Transverse colon (tissue), 4 donors: ENCODE data around the gene PPP1R9A. TPM values are rescaled to one million over a fixed set of nuclear protein-coding genes. Genes with fewer than 3 reads are reported as not detected.

Experiments used
- DNase-seq: peaks from one replicate; pipeline ENCODE4 v3.0.0-alpha.2; 2019
- H3K27ac ChIP-seq, 4 donors: fragments of 200-600 bp; sonication (generic); 2 replicates each; pipeline ENCODE4 v1.5.1; 2016 to 2018; ENCODE audit warnings: inconsistent platforms in 4 of 4
- H3K27me3 ChIP-seq: fragments of 200-600 bp; sonication (generic); 2 replicates; pipeline ENCODE4 v1.5.1; 2017; ENCODE audit warnings: inconsistent platforms
- H3K36me3 ChIP-seq, 4 donors: fragments of 200-600 bp; sonication (generic); 2 replicates each; pipeline ENCODE4 v1.5.1; 2017 to 2019; ENCODE audit warnings: inconsistent platforms in 4 of 4
- H3K4me1 ChIP-seq, 4 donors: fragments of 200-600 bp; sonication (generic); 2 replicates each; pipeline ENCODE4 v1.5.1; 2017 to 2020; ENCODE audit warnings: inconsistent platforms in 4 of 4
- H3K4me3 ChIP-seq, 4 donors: fragments of 200-600 bp; sonication (generic); 1 replicate in 1 of 4; 2 replicates in 3 of 4; pipeline versions ENCODE4 v1.5.1 to v1.6.1; 2017 to 2019; ENCODE audit warnings: inconsistent platforms in 4 of 4
- H3K9me3 ChIP-seq, 2 donors: fragments of 200-600 bp; sonication (generic); 2 replicates each; pipeline ENCODE4 v1.5.1; 2017 to 2019; ENCODE audit warnings: inconsistent platforms in 2 of 2
- EP300 ChIP-seq: sonication (generic); formaldehyde crosslinking; IDR thresholded peaks from one replicate; pipeline ENCODE4 v1.6.1; 2017; ENCODE audit warnings: antibody characterized with exemption, low read depth
- POLR2A ChIP-seq: fragments of 450-650 bp; IDR thresholded peaks from one replicate; pipeline ENCODE4 v1.6.1; 2016; ENCODE audit warnings: antibody characterized with exemption, mild to moderate bottlenecking, moderate library complexity
- POLR2AphosphoS5 ChIP-seq, 3 donors: sonication (generic); formaldehyde crosslinking; IDR thresholded peaks; one replicate each; pipeline ENCODE4 v1.6.1; 2016; ENCODE audit warnings: antibody characterized with exemption in 3 of 3
- WGBS, 2 donors: methylation state at CpG; one replicate each; pipeline ENCODE4 v1.1.5; 2018; ENCODE audit warnings: low coverage in 1 of 2; 5-methylcytosine and 5-hydroxymethylcytosine counted together
- in situ Hi-C, 4 donors: fragments of 200-750 bp; cut with MboI; loops; one replicate each; pipeline versions ENCODE4 v1.15.0 to v1.15.1; 2017; ENCODE audit warnings: low sequenced_read_pairs in 3 of 4, low pct_ligation_motif_present in 1 of 4, low pct_unique_long_range_greater_than_20kb in 1 of 4
- intact Hi-C: fragments of 100-400 bp; cut with DNase I; formaldehyde crosslinking; loops from one replicate; pipeline ENCODE4 v1.15.1; 2023; ENCODE audit warnings: low total_unique reads
- total RNA-seq, 4 donors: library from RNA; depleted of rRNA; stranded (reverse); fragments of >200 nt; gene quantifications; one replicate each; pipeline ENCODE4 v1.1.0, GENCODE V29; 2016
- TF ChIP-seq, protein P1 (sequence below), 5 experiments: fragments of 200-600 bp in 3 of 5; fragments of 450-650 bp in 2 of 5; sonication (generic) in 3 of 5; IDR thresholded peaks; 1 replicate in 2 of 5; 2 replicates in 3 of 5; pipeline ENCODE4 v1.5.1; 2016 to 2017; ENCODE audit warnings: antibody characterized with exemption in 5 of 5, inconsistent platforms in 3 of 5, mild to moderate bottlenecking in 2 of 5, moderate library complexity in 1 of 5

PPP1R9A gene
- total RNA-seq, 4 donors from 2014 or later = 13.1 to 30.0 (median 23.2) TPM

DNA sequence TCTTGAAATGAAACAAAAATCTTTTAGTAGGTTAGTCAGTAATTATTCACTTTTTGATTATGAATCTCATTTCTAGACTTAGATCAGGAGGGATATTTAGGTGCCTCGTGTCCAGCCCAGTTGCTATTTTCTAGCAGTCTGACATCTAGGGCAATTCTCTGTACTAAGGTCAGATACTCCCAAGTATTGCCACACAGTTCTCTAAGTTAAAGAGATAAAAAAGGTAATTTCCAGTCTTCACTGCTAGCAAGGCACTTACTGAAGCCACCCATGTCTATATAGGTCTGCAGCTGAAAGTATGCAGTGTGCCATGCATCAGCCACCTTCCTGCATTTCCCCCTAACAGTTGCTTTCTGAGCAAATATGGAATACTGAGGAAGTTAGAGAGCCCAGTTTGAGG is 333.5 kb downstream of the PPP1R9A start:
- Histone ChIP-seq H3K27ac (no peak overlapping the region), H3K36me3 (no peaks in the 10 kb centered on the region), H3K4me1 (peaks cover 0 to 12% (median 5%) of the 10 kb centered on the region in 4 donors), H3K27me3 (no peaks in the 10 kb centered on the region), H3K4me3 (no peak overlapping the region), H3K9me3 (no peaks in the 10 kb centered on the region)
- intact Hi-C loops (no loop called here), in situ Hi-C loops (loop anchor here in 3 of 4 donors (25.0 kb wide), 1 partner anchor 779 kb away; no protein-coding TSS in a partner anchor)
- no peak for DNase-seq
- WGBS, 2 donors = 80 to 100% methylated on average over 1 of the region's 1 CpG
- TF ChIP-seq POLR2AphosphoS5 (IDR thresholded peaks at IDR 0.05) (no peak), EP300 (no peak), POLR2A (no peak)
- TF ChIP-seq, protein P1, sequence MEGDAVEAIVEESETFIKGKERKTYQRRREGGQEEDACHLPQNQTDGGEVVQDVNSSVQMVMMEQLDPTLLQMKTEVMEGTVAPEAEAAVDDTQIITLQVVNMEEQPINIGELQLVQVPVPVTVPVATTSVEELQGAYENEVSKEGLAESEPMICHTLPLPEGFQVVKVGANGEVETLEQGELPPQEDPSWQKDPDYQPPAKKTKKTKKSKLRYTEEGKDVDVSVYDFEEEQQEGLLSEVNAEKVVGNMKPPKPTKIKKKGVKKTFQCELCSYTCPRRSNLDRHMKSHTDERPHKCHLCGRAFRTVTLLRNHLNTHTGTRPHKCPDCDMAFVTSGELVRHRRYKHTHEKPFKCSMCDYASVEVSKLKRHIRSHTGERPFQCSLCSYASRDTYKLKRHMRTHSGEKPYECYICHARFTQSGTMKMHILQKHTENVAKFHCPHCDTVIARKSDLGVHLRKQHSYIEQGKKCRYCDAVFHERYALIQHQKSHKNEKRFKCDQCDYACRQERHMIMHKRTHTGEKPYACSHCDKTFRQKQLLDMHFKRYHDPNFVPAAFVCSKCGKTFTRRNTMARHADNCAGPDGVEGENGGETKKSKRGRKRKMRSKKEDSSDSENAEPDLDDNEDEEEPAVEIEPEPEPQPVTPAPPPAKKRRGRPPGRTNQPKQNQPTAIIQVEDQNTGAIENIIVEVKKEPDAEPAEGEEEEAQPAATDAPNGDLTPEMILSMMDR (IDR thresholded peaks at IDR 0.05) = no peak

DNA sequence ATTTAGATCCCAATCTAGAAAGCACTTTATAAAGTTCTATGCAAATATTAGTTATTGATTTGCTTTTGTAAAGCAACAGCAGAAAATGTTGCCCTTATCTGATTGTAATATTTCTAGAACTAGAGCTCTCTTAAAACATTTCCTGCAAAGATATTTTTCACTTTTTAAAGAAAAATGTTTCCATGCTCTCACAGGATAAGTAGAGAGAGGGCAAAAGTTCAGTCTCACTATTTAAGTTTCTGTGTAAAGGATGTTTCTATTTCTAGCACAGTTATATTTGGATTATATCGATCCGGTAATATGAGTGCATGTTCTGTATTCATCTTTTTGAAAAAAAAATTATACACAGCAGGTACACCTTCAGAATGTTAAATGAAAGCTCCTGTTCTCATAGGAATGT is 334.9 kb downstream of the PPP1R9A start:
- Histone ChIP-seq H3K27me3 (no peaks in the 10 kb centered on the region), H3K36me3 (no peaks in the 10 kb centered on the region), H3K9me3 (no peaks in the 10 kb centered on the region), H3K4me1 (peaks cover 0 to 25% (median 14%) of the 10 kb centered on the region in 4 donors), H3K4me3 (no peak overlapping the region), H3K27ac (no peak overlapping the region)
- TF ChIP-seq, protein P1 (IDR thresholded peaks at IDR 0.05) = no peak
- TF ChIP-seq POLR2AphosphoS5 (IDR thresholded peaks at IDR 0.05) (no peak), EP300 (no peak), POLR2A (no peak)
- 68 to 77% methylated on average over 2 of the region's 2 CpGs for WGBS, 2 donors
- DNase-seq = no peak
- intact Hi-C loops (no loop called here), in situ Hi-C loops (loop anchor here in 3 of 4 donors (25.0 kb wide), 1 partner anchor 780 kb away; no protein-coding TSS in a partner anchor)

DNA sequence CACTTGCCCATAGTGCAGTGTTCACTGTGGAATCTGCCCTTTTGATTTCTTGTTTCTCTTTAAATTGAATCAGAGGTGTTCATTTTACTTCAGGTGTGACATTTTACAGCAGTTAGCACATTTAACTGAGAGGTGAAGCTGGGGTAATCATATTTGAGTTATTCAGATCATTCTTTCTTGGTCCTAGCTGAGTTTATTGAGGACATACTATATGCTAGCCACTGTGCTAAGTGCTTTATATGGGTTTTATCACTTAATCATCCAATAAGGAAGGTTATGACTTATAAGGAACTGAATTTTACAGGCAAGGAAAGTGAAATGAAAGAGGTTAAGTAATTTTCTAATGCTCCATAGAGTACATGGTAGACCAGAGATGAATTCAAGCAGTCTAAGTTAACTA is 337.2 kb downstream of the PPP1R9A start:
- H3K9me3 ChIP-seq = no peaks in the 10 kb centered on the region
- H3K4me1 ChIP-seq = peaks cover 0 to 20% (median 11%) of the 10 kb centered on the region in 4 donors
- H3K27me3 ChIP-seq = no peaks in the 10 kb centered on the region
- DNase-seq = no peak
- H3K36me3 ChIP-seq = no peaks in the 10 kb centered on the region
- intact Hi-C loops (no loop called here), in situ Hi-C loops (loop anchor here in 3 of 4 donors (25.0 kb wide), 1 partner anchor 782 kb away; no protein-coding TSS in a partner anchor)
- no peak overlapping the region for H3K27ac ChIP-seq
- no peak overlapping the region for H3K4me3 ChIP-seq
- TF ChIP-seq POLR2A = no peak
- no peak for TF ChIP-seq POLR2AphosphoS5 (IDR thresholded peaks at IDR 0.05)
- no peak for TF ChIP-seq EP300
- TF ChIP-seq, protein P1 (IDR thresholded peaks at IDR 0.05) = no peak

- in situ Hi-C loops (loop anchor here in 3 of 4 donors (25.0 kb wide), 1 partner anchor 784 kb away; no protein-coding TSS in a partner anchor), intact Hi-C loops (no loop called here)
- H3K27ac ChIP-seq = no peak overlapping the region
- no peak for DNase-seq
- H3K27me3 ChIP-seq = no peaks in the 10 kb centered on the region
- WGBS, 2 donors = 78 to 82% methylated on average over 4 to 5 of the region's 5 CpGs
- H3K36me3 ChIP-seq = no peaks in the 10 kb centered on the region
- no peak overlapping the region for H3K4me3 ChIP-seq
- TF ChIP-seq EP300 (no peak), POLR2A (no peak), POLR2AphosphoS5 (IDR thresholded peaks at IDR 0.05) (no peak)
- TF ChIP-seq, protein P1 (IDR thresholded peaks at IDR 0.05) = no peak
- H3K9me3 ChIP-seq = no peaks in the 10 kb centered on the region
- peaks cover 0 to 17% (median 10%) of the 10 kb centered on the region in 4 donors for H3K4me1 ChIP-seq
These were observed 338.6 kb downstream of the PPP1R9A start for GRCh38 chr7:95245828-95246500.
